ENCODE measurements around the gene CAMK2A.

DNA sequence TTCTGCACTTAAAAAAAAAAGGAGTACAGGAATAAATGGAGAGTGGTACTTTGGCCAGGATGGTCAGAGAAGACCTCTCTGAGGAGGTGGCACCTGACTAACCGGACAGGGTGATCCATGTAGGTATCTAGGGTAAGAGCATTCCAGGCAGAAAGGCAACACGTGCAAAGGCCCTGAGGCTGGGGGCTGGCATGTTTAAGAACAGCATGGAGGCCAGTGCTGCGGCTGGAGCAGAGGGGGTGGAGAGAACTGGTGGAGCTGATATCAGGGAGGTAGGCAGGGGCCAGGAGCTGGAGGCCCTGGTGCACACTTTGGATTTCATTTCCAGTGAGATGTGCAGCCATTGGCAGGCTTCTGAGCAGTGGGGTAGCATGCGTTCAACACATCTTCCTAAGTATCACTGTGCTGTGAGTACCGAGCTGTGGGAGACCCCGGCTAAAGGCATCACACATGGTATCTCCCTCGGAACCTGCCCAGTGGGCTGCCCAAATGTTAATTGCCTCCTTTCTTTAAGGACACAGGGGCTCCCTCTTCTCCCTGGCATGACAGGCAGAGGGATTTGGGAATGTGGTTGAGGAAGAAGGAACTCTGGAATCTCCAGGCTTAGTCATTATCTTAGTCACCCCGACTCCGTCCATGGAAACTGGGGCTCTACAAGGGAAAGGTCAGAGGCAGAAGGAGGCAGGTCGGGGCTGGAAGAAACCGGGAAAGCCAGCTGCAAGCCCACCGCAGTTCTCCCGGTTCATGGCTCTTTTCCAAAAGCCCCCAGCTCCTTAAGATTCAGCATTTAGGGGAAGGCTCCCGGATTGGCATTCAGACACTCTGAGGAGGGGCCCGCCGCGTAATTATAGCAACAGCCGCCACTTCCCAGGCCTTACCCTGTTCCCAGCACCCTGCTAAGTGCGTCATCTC lies 81.1 kb downstream of the CAMK2A start:
- TF ChIP-seq CTCF (IDR thresholded peaks at IDR 0.05; ENCODE audit: low read depth, low read length, poor library complexity, severe bottlenecking), result no peak
- no peak for TF ChIP-seq EZH2phosphoT487 (IDR thresholded peaks at IDR 0.05; ENCODE audit: borderline replicate concordance, low read length)
